PC-9 (cell line): Measurements from ENCODE around the gene ITGAD. TPM values are rescaled to one million over a fixed set of nuclear protein-coding genes. Genes with fewer than 3 reads are reported as not detected.

Source experiments
- BruUV-seq: library from RNA; stranded (reverse); fragments of 400-500 nt; replicated peaks from 2 replicates; lab custom pipeline; 2021; lab: Mats Ljungman, UMichigan
- CTCF ChIA-PET: fragments of 300-600 bp; sonication (Branson Sonifier 250); formaldehyde crosslinking; loops from one replicate; lab custom pipeline; 2022; ENCODE audit warnings: antibody characterized with exemption; lab: Charles Lee
- POLR2A ChIA-PET: fragments of 300-600 bp; sonication (Branson Sonifier 250); formaldehyde crosslinking; loops from one replicate; lab custom pipeline; 2022; ENCODE audit warnings: antibody characterized with exemption; ENCODE audit not compliant: unreplicated experiment; lab: Charles Lee
- DNase-seq, 2 experiments: peaks; one replicate each; pipeline versions ENCODE4 v3.0.0 to v3.0.0-alpha.2; 2015 to 2022; ENCODE audit warnings: mixed read lengths in 1 of 2
- H2AFZ ChIP-seq: fragments of 200-600 bp; sonication (generic); 2 replicates; pipeline ENCODE4 v1.8.1; 2017; ENCODE audit warnings: antibody characterized with exemption
- H3F3A ChIP-seq: fragments of 200-600 bp; sonication (generic); 2 replicates; pipeline ENCODE4 v1.8.1; 2017; ENCODE audit warnings: antibody characterized with exemption, mild to moderate bottlenecking, low read depth; ENCODE audit not compliant: insufficient read depth
- H3K27ac ChIP-seq: fragments of 200-600 bp; sonication (generic); 2 replicates; pipeline ENCODE4 v1.6.1; 2016; ENCODE audit warnings: mixed run types
- H3K27me3 ChIP-seq: fragments of 200-600 bp; sonication (generic); 2 replicates; pipeline ENCODE4 v1.6.1; 2016; ENCODE audit warnings: low read depth, mixed run types; ENCODE audit not compliant: insufficient read depth
- H3K36me3 ChIP-seq: fragments of 200-600 bp; sonication (generic); 2 replicates; pipeline ENCODE4 v1.6.1; 2016; ENCODE audit warnings: low read depth, mixed run types
- H3K4me1 ChIP-seq: fragments of 200-600 bp; sonication (generic); replicated peaks from 2 replicates; pipeline ENCODE4 v1.6.1; 2016; ENCODE audit warnings: mixed run types; ENCODE audit not compliant: insufficient read depth
- H3K4me2 ChIP-seq: fragments of 200-600 bp; sonication (generic); 2 replicates; pipeline ENCODE4 v1.6.1; 2017; ENCODE audit warnings: mixed run types
- H3K4me3 ChIP-seq: fragments of 200-600 bp; sonication (generic); 2 replicates; pipeline ENCODE4 v1.6.1; 2016; ENCODE audit warnings: mixed run types
- H3K79me2 ChIP-seq: fragments of 200-600 bp; sonication (generic); 2 replicates; pipeline ENCODE4 v1.6.1; 2017; ENCODE audit warnings: low read depth, mixed run types
- H3K9me2 ChIP-seq: fragments of 200-600 bp; sonication (generic); 2 replicates; pipeline ENCODE4 v1.8.1; 2017; ENCODE audit warnings: mild to moderate bottlenecking; ENCODE audit not compliant: insufficient read depth
- H3K9me3 ChIP-seq: fragments of 200-600 bp; sonication (generic); 2 replicates; pipeline ENCODE4 v1.8.1; 2016; ENCODE audit warnings: low read depth; ENCODE audit not compliant: insufficient read depth
- H4K20me1 ChIP-seq: fragments of 200-600 bp; sonication (generic); 2 replicates; pipeline ENCODE4 v1.8.1; 2017; ENCODE audit not compliant: insufficient read depth
- EZH2 ChIP-seq: fragments of 200-600 bp; sonication (generic); IDR thresholded peaks from 2 replicates; pipeline ENCODE4 v1.8.0; 2017; ENCODE audit warnings: antibody characterized with exemption, low read depth
- intact Hi-C: fragments of 100-400 bp; cut with micrococcal nuclease; formaldehyde crosslinking; loops from one replicate; pipeline ENCODE4 v1.10.0; 2022; ENCODE audit not compliant: unreplicated experiment
- total RNA-seq: library from RNA; stranded (reverse); gene quantifications from 2 replicates; pipeline ENCODE4 v1.2.3, GENCODE V29; 2021
- TF ChIP-seq, protein P1 (sequence below): fragments of 200-600 bp; sonication (generic); conservative IDR thresholded peaks from 2 replicates; pipeline ENCODE4 v1.6.1; 2017; ENCODE audit warnings: mixed run types, antibody characterized with exemption, mild to moderate bottlenecking, moderate library complexity

The ITGAD gene
- total RNA-seq, 1 experiment from 2014 or later = not detected

DNA sequence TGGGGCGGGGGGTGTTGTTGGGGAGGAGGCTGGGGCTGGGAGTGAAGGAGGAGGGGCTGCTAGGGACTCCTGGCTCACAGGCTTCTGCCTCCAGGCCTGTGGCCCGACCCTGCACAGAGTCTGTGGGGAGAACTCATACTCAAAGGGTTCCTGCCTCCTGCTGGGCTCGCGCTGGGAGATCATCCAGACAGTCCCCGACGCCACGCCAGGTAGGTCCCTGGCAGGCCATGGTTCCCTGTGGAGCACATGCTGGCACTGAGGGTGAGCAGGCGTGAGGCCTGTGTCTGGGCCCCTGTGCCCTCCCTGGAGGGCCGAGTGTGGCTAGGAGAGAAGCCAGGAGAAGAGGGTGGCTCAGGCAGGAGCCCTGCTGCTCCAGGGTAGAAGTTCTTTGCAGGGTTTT lies 4.6 kb downstream of the ITGAD start:
- TF ChIP-seq EZH2 = no peak
- TF ChIP-seq, protein P1, sequence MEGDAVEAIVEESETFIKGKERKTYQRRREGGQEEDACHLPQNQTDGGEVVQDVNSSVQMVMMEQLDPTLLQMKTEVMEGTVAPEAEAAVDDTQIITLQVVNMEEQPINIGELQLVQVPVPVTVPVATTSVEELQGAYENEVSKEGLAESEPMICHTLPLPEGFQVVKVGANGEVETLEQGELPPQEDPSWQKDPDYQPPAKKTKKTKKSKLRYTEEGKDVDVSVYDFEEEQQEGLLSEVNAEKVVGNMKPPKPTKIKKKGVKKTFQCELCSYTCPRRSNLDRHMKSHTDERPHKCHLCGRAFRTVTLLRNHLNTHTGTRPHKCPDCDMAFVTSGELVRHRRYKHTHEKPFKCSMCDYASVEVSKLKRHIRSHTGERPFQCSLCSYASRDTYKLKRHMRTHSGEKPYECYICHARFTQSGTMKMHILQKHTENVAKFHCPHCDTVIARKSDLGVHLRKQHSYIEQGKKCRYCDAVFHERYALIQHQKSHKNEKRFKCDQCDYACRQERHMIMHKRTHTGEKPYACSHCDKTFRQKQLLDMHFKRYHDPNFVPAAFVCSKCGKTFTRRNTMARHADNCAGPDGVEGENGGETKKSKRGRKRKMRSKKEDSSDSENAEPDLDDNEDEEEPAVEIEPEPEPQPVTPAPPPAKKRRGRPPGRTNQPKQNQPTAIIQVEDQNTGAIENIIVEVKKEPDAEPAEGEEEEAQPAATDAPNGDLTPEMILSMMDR = no peak
- Histone ChIP-seq H3K36me3 (no peaks in the 10 kb centered on the region), H3K27ac (no peak overlapping the region), H3K9me3 (no peaks in the 10 kb centered on the region), H3K4me3 (no peak overlapping the region), H3K9me2 (no peaks in the 10 kb centered on the region), H3F3A (0 out of 2 replicates have a peak, but pooled peaks cover 5% of the 10 kb centered on the region), H2AFZ (no peak overlapping the region), H3K27me3 (no peaks in the 10 kb centered on the region), H3K79me2 (0 out of 2 replicates have a peak, but pooled peaks cover under 1% of the 10 kb centered on the region), H3K4me1 (peaks cover 4% of the 10 kb centered on the region), H3K4me2 (no peak overlapping the region), H4K20me1 (no peaks in the 10 kb centered on the region)
- no TSS peak for BruUV-seq
- DNase-seq = no peak
- intact Hi-C loops = no loop called here
- CTCF ChIA-PET = no interaction called here
- POLR2A ChIA-PET = no interaction called here

DNA sequence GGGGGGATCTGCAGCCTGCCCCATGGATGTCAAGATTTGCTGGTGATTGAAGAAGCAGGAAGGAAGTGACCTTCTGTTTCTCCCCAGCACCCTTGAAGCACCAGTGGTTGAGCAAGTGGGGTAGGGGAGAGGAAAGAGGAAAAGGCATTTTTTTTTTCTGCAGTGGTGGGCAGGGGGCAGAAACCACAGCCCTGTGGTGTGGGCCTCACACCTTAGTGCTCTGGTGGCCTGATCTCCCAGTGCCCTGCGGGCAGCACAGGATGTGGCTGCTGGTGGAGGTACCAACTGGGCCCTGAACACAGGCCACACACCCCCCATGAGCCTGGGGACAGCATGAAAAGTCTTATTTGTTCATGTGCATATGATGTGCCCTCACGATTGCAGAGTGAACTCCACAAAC lies 7.1 kb downstream of the ITGAD start:
- H3K4me1 ChIP-seq = peaks cover 14% of the 10 kb centered on the region
- H2AFZ ChIP-seq = no peak overlapping the region
- no peak overlapping the region for H3K27ac ChIP-seq
- no peaks in the 10 kb centered on the region for H4K20me1 ChIP-seq
- H3K4me3 ChIP-seq = no peak overlapping the region
- peaks cover 19% of the 10 kb centered on the region for H3K79me2 ChIP-seq
- BruUV-seq = no TSS peak
- DNase-seq = no peak
- peaks cover 9% of the 10 kb centered on the region; the same call in 1 of the 2 replicates for H3F3A ChIP-seq
- ChIA-PET CTCF (no interaction called here), POLR2A (no interaction called here)
- no peak overlapping the region for H3K4me2 ChIP-seq
- TF ChIP-seq EZH2 = no peak
- TF ChIP-seq, protein P1 = no peak
- H3K36me3 ChIP-seq = no peaks in the 10 kb centered on the region
- no peaks in the 10 kb centered on the region for H3K27me3 ChIP-seq
- no peaks in the 10 kb centered on the region for H3K9me2 ChIP-seq
- intact Hi-C loops = no loop called here
- no peaks in the 10 kb centered on the region for H3K9me3 ChIP-seq

DNA sequence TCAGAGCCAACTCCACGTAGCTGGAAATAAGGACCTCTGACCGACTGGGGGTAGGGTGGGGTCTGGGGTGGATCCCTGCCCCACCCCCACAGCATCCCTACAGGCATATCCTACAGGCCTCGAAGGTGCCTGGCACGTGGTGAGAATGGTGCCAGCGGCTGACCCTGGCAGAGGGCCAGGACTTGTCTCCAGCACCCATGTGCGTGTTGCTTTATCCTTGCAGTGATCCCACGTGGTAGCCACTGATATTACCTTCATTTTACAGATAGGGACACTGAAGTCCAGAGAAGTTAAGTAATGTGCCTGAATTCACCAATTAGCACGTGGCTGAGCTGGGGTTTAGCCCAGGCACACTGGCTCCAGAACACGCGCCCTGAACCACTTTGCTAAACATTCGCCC lies 8.3 kb downstream of the ITGAD start:
- ChIA-PET CTCF (no interaction called here), POLR2A (no interaction called here)
- DNase-seq = no peak
- no peak overlapping the region for H3K27ac ChIP-seq
- H2AFZ ChIP-seq = no peak overlapping the region
- H3K9me3 ChIP-seq = no peaks in the 10 kb centered on the region
- H3K4me3 ChIP-seq = no peak overlapping the region
- TF ChIP-seq EZH2 = no peak
- TF ChIP-seq, protein P1 = no peak
- H3K9me2 ChIP-seq = no peaks in the 10 kb centered on the region
- H3F3A ChIP-seq = peaks cover 8% of the 10 kb centered on the region; the same call in 1 of the 2 replicates
- BruUV-seq = no TSS peak
- H3K36me3 ChIP-seq = no peaks in the 10 kb centered on the region
- intact Hi-C loops = no loop called here
- H4K20me1 ChIP-seq = no peaks in the 10 kb centered on the region
- H3K4me2 ChIP-seq = no peak overlapping the region
- H3K79me2 ChIP-seq = peaks cover 19% of the 10 kb centered on the region
- peaks cover 14% of the 10 kb centered on the region for H3K4me1 ChIP-seq
- H3K27me3 ChIP-seq = no peaks in the 10 kb centered on the region
